ENCODE results near the gene PRKN.

DNA sequence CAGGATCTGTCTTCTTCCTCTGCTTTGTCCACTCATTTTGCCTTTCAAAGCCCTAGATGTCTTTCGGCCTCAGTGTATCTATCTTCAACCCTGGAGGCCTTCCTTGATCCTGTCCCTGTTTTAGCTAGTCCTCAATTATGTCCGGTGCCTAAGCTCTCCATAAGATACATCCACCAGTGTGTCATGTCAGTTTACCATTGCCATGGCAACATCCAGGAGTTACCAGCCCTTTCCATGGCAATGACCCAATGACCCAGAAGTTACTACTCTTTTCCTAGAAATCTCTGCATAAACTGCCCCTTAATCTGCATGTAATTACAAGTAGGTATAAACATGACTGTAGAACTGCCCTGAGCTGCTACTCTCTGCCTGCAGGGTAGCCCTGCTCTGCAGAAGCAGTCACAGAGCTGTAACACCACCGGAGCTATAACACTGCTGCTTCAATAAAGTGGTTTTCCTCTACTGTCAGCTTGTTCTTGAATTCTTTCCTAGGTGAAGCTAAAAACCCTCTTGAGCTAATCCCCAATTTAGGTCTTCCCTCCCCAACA, 741.6 kb downstream of the PRKN start:
- TF ChIP-seq POLR2AphosphoS5 (IDR thresholded peaks at IDR 0.05) (no peak), CTCF (IDR thresholded peaks at IDR 0.05 in 8 of 11, conservative IDR thresholded peaks at IDR 0.05 in 3 of 11) (no peak), POLR2A (IDR thresholded peaks at IDR 0.05) (no peak)
